RWPE1 (cell line): Measurements from ENCODE around the gene ITIH4.

Source experiments
- CTCF ChIA-PET: fragments of 350-600 bp; sonication (Branson Sonifier 250); formaldehyde crosslinking; extraction: SDS; loops from one replicate; lab custom pipeline; 2021; lab: Yijun Ruan, JAX
- POLR2A ChIA-PET: fragments of 400-600 bp; formaldehyde crosslinking; extraction: SDS; loops from one replicate; lab custom pipeline; 2020; ENCODE audit warnings: antibody characterized with exemption; ENCODE audit not compliant: low non-redundant PET; lab: Yijun Ruan, JAX
- DNase-seq: peaks from one replicate; pipeline ENCODE4 v3.0.0; 2012; ENCODE audit warnings: low spot score
- H3K27ac ChIP-seq: fragments of 450-650 bp; 2 replicates; pipeline ENCODE4 v1.5.1; 2017
- CTCF ChIP-seq: fragments of 450-650 bp; conservative IDR thresholded peaks from 2 replicates; pipeline ENCODE4 v1.5.1; 2017; ENCODE audit warnings: low read depth, mild to moderate bottlenecking

ITIH4 gene

DNA sequence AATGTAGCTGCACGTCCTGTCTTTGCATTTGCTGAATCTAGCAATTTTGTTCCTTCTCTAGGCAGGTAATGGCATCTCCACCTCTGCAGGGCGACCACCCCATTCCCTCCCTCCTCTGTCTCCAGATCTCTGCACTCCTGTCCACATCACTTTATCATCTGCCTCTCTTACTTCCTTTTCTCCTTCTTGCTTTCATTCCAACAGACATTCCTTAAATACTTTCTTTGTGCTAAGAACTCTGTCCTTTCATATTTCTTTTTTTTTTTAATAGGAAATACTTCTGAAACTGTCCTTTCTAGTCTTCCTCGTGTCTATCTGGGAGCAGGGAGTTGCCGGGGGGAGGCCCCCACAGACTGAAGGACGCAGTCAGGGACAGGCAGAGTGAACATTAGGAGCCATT is 28.6 kb downstream of the ITIH4 start:
- DNase-seq, result no peak
- ChIA-PET CTCF (no interaction called here), POLR2A (no interaction called here)
- no peak overlapping the region for H3K27ac ChIP-seq
- no peak for TF ChIP-seq CTCF

DNA sequence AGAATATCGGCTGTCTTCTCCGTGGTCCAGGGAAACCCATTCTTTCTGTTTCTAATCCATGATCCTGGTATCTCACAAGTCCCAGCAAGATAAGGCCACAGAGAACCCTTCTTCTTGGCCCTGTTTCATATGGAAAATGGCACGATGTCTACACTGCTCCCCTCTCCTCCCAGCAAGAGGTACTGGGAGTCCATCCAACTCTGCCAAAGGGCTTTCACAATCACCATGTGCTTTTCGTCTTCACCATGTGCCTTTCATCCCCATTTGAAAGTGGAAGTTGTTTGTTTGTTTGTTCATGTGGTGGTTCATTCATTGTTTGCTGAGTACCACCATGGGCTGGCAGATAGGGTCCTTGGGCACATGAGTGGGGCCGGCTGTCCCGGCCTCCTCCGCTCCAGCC is 30.4 kb downstream of the ITIH4 start:
- no peak overlapping the region for H3K27ac ChIP-seq
- ChIA-PET CTCF (no interaction called here), POLR2A (no interaction called here)
- DNase-seq, result no peak
- TF ChIP-seq CTCF, result no peak

- POLR2A ChIA-PET, result no interaction called here
- DNase-seq, result peak; percentile 72
- CTCF ChIA-PET, result interaction anchor here (0.7 kb wide), 2 partner anchors 23 to 29 kb away, joined by 3 to 6 read pairs; no protein-coding TSS in a partner anchor
- H3K27ac ChIP-seq, result no peak overlapping the region
- peak; percentile 23; the same call in 1 of the 2 replicates for TF ChIP-seq CTCF
Measured at GRCh38 chr3:52798978-52799476, 31.4 kb downstream of the ITIH4 start.

DNA sequence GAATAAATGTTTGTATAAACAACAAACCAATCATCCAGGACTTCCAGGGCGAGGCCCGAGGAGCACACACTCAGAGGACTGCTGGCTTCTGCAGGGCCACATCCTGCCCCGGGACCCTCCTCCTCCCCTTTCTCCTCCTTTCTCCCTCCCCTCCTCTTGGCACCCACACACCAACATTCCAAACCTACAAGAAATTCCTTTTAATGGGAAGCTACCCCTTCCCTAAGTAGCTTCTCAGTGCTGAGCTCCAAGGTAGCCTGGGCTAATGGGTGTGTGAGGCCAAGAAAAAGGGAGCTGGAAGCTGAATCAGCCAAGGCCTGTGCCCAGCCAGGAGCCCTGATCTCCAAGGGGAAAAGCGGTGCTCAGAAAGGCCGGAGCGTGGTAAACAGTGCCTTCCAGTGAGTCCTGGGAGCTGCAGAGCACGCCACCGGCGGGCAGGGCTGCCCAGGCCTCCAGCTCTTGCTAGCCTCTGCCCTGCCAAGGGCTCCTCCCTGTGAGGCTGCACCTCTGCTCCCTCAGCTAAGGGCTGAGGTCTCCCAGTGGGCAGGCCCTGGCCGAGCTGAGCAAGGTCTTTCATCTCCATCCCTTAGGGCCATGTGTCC is 32.0 kb downstream of the ITIH4 start:
- CTCF ChIA-PET, result interaction anchor here (0.7 kb wide), 2 partner anchors 23 to 30 kb away, joined by 3 to 6 read pairs; no protein-coding TSS in a partner anchor
- no peak for TF ChIP-seq CTCF
- DNase-seq, result no peak

DNA sequence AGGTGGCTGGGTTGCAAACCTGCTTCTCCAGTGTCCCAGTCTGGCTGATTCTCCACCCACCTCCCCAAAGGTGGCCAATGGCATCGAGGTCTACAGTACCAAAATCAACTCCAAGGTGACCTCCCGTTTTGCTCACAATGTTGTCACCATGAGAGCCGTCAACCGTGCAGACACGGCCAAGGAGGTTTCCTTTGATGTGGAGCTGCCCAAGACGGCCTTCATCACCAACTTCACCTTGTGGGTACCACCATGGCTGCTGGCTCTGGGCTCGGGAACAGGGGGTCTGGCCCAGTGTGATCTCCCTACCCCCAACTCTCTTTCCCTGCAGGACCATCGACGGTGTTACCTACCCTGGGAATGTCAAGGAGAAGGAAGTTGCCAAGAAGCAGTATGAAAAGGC is 34.1 kb downstream of the ITIH4 start:
- no peak overlapping the region for H3K27ac ChIP-seq
- ChIA-PET CTCF (interaction anchor here (0.7 kb wide), 1 partner anchor 214 kb away, joined by 3 read pairs; no protein-coding TSS in a partner anchor), POLR2A (no interaction called here)
- no peak for TF ChIP-seq CTCF
- no peak for DNase-seq

More for the DNA sequence above, 32.0 kb downstream of the ITIH4 start:
- POLR2A ChIA-PET, result no interaction called here
- peak overlapping the region; percentile 7; the same call in 1 of the 2 replicates for H3K27ac ChIP-seq

DNA sequence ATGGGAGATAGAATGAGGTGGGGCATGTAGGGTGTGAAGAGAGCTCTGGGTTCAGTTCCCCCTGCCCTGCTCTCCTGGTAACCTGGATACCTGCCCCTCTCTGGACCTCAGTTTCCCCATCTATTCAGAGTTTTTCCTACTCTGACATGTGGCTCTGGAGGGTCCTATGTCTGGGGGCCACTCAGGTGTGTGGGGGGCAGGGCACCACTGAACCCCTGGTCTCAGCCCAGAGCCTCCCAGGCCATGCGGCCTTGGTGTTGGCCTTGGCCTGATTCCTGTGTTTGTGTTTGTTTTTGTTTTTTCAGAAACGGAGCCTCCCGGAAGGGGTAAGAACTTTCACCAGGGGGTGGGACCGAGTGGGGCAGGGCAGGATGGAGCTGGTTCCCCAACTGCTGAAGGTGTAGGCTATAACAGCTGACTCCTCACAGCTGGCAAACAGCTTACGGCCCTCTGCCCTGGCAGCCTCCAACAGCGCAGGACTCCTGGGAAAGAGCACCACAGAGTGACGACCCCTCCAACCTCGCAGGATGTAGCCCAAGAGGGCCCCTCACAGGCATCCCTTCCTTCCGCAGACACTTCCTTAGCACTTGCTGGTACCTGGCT is 35.1 kb downstream of the ITIH4 start:
- H3K27ac ChIP-seq, result no peak overlapping the region
- TF ChIP-seq CTCF, result no peak
- ChIA-PET CTCF (interaction anchor here (0.7 kb wide), 1 partner anchor 215 kb away, joined by 3 read pairs; no protein-coding TSS in a partner anchor), POLR2A (interaction anchor here (0.6 kb wide), 1 partner anchor 251 kb away, joined by 4 read pairs; the partner anchor contains the start of gene SFMBT1)
- DNase-seq, result no peak
